Astrocyte (in vitro differentiated cells and primary cell): ENCODE results near the gene CRADD. TPM values are rescaled to one million over a fixed set of nuclear protein-coding genes. Genes with fewer than 3 reads are reported as not detected.

ENCODE experiments used
- DNase-seq: peaks from one replicate; pipeline ENCODE4 v3.0.0-alpha.2; 2010; ENCODE audit warnings: low read depth
- FAIRE-seq: peaks from 2 replicates; lab custom pipeline; 2011; peaks lifted over from hg19 to GRCh38; lab: Jason Lieb, UNC
- H2AFZ ChIP-seq: 2 replicates; pipeline ENCODE4 v1.6.0; 2012; ENCODE audit warnings: low read depth, low read length, inconsistent platforms
- H3K27ac ChIP-seq: 2 replicates; pipeline ENCODE4 v1.5.1; 2011; ENCODE audit warnings: low read depth, low read length, inconsistent platforms
- H3K27me3 ChIP-seq: 2 replicates; pipeline ENCODE4 v1.6.0; 2011; ENCODE audit warnings: low read length, inconsistent platforms; ENCODE audit not compliant: insufficient read depth
- H3K36me3 ChIP-seq: 2 replicates; pipeline ENCODE4 v1.5.1; 2011; ENCODE audit warnings: low read length, inconsistent platforms; ENCODE audit not compliant: insufficient read depth
- H3K4me1 ChIP-seq: 2 replicates; pipeline ENCODE4 v1.5.1; 2011; ENCODE audit warnings: low read length, inconsistent platforms; ENCODE audit not compliant: insufficient read depth
- H3K4me2 ChIP-seq: 2 replicates; pipeline ENCODE4 v1.6.0; 2012; ENCODE audit warnings: low read length, inconsistent platforms
- H3K4me3 ChIP-seq: 2 replicates; pipeline ENCODE4 v1.5.1; 2011; ENCODE audit warnings: low read depth, mild to moderate bottlenecking, low read length, inconsistent platforms; ENCODE audit not compliant: insufficient read depth
- H3K79me2 ChIP-seq: 2 replicates; pipeline ENCODE4 v1.6.0; 2012; ENCODE audit warnings: mild to moderate bottlenecking, low read length, inconsistent platforms; ENCODE audit not compliant: insufficient read depth
- H3K9ac ChIP-seq: 2 replicates; pipeline ENCODE4 v1.6.0; 2012; ENCODE audit warnings: mild to moderate bottlenecking, low read length, inconsistent platforms
- H3K9me3 ChIP-seq: 2 replicates; pipeline ENCODE4 v1.5.1; 2012; ENCODE audit warnings: low read depth, mild to moderate bottlenecking, low read length, inconsistent platforms; ENCODE audit not compliant: insufficient read depth
- H4K20me1 ChIP-seq: 2 replicates; pipeline ENCODE4 v1.6.0; 2012; ENCODE audit warnings: low read length, inconsistent platforms; ENCODE audit not compliant: insufficient read depth
- H3K27ac Mint-ChIP-seq: one replicate; pipeline ENCODE4 v1.8.0; 2021; ENCODE audit warnings: mild to moderate bottlenecking, mixed read lengths; ENCODE audit not compliant: unreplicated experiment
- H3K27me3 Mint-ChIP-seq: one replicate; pipeline ENCODE4 v1.8.0; 2021; ENCODE audit warnings: low read depth, mixed read lengths; ENCODE audit not compliant: unreplicated experiment
- H3K36me3 Mint-ChIP-seq: one replicate; pipeline ENCODE4 v1.8.0; 2021; ENCODE audit warnings: low read depth, mixed read lengths; ENCODE audit not compliant: unreplicated experiment
- H3K4me1 Mint-ChIP-seq: one replicate; pipeline ENCODE4 v1.8.0; 2021; ENCODE audit warnings: low read depth, mixed read lengths; ENCODE audit not compliant: unreplicated experiment
- H3K4me3 Mint-ChIP-seq: one replicate; pipeline ENCODE4 v1.8.0; 2021; ENCODE audit warnings: mild to moderate bottlenecking, moderate library complexity, mixed read lengths; ENCODE audit not compliant: unreplicated experiment
- H3K9me3 Mint-ChIP-seq: one replicate; pipeline ENCODE4 v1.8.0; 2021; ENCODE audit warnings: mild to moderate bottlenecking, mixed read lengths; ENCODE audit not compliant: unreplicated experiment
- CTCF ChIP-seq: IDR thresholded peaks from 2 replicates; pipeline ENCODE4 v1.5.1; 2011; ENCODE audit warnings: low read depth, mild to moderate bottlenecking, inconsistent platforms, low read length, moderate library complexity; ENCODE audit not compliant: insufficient read depth
- EZH2 ChIP-seq: IDR thresholded peaks from 2 replicates; pipeline ENCODE4 v1.6.1; 2012; ENCODE audit warnings: mild to moderate bottlenecking, low read length, inconsistent platforms; ENCODE audit not compliant: insufficient read depth
- total RNA-seq: library from RNA; stranded (reverse); gene quantifications from 2 replicates; pipeline ENCODE4 v1.2.1, GENCODE V29; 2021

Gene CRADD
- total RNA-seq, 1 donor from 2014 or later: 8.8 TPM

- no peaks in the 10 kb centered on the region for H3K27me3 Mint-ChIP-seq
- H3K9ac ChIP-seq: no peak overlapping the region
- H3K9me3 Mint-ChIP-seq: no peaks in the 10 kb centered on the region
- H3K27ac Mint-ChIP-seq: no peak overlapping the region
- no peak overlapping the region for H3K4me3 ChIP-seq
- DNase-seq (no peak), FAIRE-seq (no peak)
- TF ChIP-seq EZH2: no peak
- no peak for TF ChIP-seq CTCF
- H3K4me1 Mint-ChIP-seq: peaks cover 14% of the 10 kb centered on the region
- H2AFZ ChIP-seq: no peak overlapping the region
- no peak overlapping the region for H3K27ac ChIP-seq
- no peaks in the 10 kb centered on the region for H3K79me2 ChIP-seq
- H3K36me3 Mint-ChIP-seq: no peaks in the 10 kb centered on the region
- no peak overlapping the region for H3K4me2 ChIP-seq
- no peaks in the 10 kb centered on the region for H3K9me3 ChIP-seq
- no peaks in the 10 kb centered on the region for H3K27me3 ChIP-seq
- no peak overlapping the region for H3K4me3 Mint-ChIP-seq
- peaks cover 19% of the 10 kb centered on the region for H3K4me1 ChIP-seq
- no peaks in the 10 kb centered on the region for H3K36me3 ChIP-seq
- H4K20me1 ChIP-seq: no peaks in the 10 kb centered on the region
Observed at GRCh38 chr12:93794738-93795137, 117.6 kb downstream of the CRADD start.

- no peak overlapping the region for H3K27ac ChIP-seq
- no peak overlapping the region for H3K4me2 ChIP-seq
- H3K36me3 ChIP-seq: no peaks in the 10 kb centered on the region
- no peaks in the 10 kb centered on the region for H3K9me3 Mint-ChIP-seq
- DNase-seq (no peak), FAIRE-seq (no peak)
- H3K36me3 Mint-ChIP-seq: no peaks in the 10 kb centered on the region
- no peak for TF ChIP-seq EZH2
- peaks cover 14% of the 10 kb centered on the region for H3K4me1 ChIP-seq
- no peaks in the 10 kb centered on the region for H3K9me3 ChIP-seq
- no peaks in the 10 kb centered on the region for H3K27me3 ChIP-seq
- H3K27me3 Mint-ChIP-seq: no peaks in the 10 kb centered on the region
- H3K79me2 ChIP-seq: no peaks in the 10 kb centered on the region
- no peak overlapping the region for H2AFZ ChIP-seq
- no peak overlapping the region for H3K9ac ChIP-seq
- no peaks in the 10 kb centered on the region for H4K20me1 ChIP-seq
- H3K4me1 Mint-ChIP-seq: peaks cover 10% of the 10 kb centered on the region
- no peak overlapping the region for H3K4me3 Mint-ChIP-seq
- no peak overlapping the region for H3K27ac Mint-ChIP-seq
- H3K4me3 ChIP-seq: no peak overlapping the region
Observed at GRCh38 chr12:93795352-93795751, 118.2 kb downstream of the CRADD start.

- H3K79me2 ChIP-seq: no peaks in the 10 kb centered on the region
- Mint-ChIP-seq H3K9me3 (no peaks in the 10 kb centered on the region), H3K4me3 (no peak overlapping the region), H3K27ac (no peak overlapping the region), H3K27me3 (no peaks in the 10 kb centered on the region), H3K4me1 (peaks cover 3% of the 10 kb centered on the region), H3K36me3 (no peaks in the 10 kb centered on the region)
- H3K9ac ChIP-seq: no peak overlapping the region
- TF ChIP-seq EZH2 (no peak), CTCF (no peak)
- no peak overlapping the region for H3K27ac ChIP-seq
- H3K4me3 ChIP-seq: no peak overlapping the region
- H3K4me2 ChIP-seq: no peak overlapping the region
- no peaks in the 10 kb centered on the region for H3K27me3 ChIP-seq
- no peaks in the 10 kb centered on the region for H3K9me3 ChIP-seq
- H3K36me3 ChIP-seq: no peaks in the 10 kb centered on the region
- H2AFZ ChIP-seq: no peak overlapping the region
- no peak for FAIRE-seq
- H4K20me1 ChIP-seq: no peaks in the 10 kb centered on the region
- no peak for DNase-seq
- peaks cover 4% of the 10 kb centered on the region for H3K4me1 ChIP-seq
Observed at GRCh38 chr12:93796729-93797128, 119.6 kb downstream of the CRADD start.
